Thyroid gland (tissue), 4 donors: Measurements from ENCODE around the gene RGL3.

Experiments used
- POLR2A ChIP-seq, 2 donors: fragments of 450-650 bp; IDR thresholded peaks; one replicate each; pipeline ENCODE4 v1.6.1; 2017; ENCODE audit warnings: antibody characterized with exemption in 2 of 2, mild to moderate bottlenecking in 2 of 2, moderate library complexity in 1 of 2
- TF ChIP-seq, protein P1 (sequence below), 6 experiments: fragments of 200-600 bp in 3 of 6; fragments of 450-650 bp in 3 of 6; sonication (generic) in 3 of 6; IDR thresholded peaks; one replicate each; pipeline ENCODE4 v1.5.1; 2016 to 2019; ENCODE audit warnings: antibody characterized with exemption in 6 of 6, mild to moderate bottlenecking in 2 of 6, inconsistent platforms in 1 of 6, moderate library complexity in 1 of 6

GRCh38 chr19:11434703-11435056 lies 15.6 kb upstream of the RGL3 start:
- TF ChIP-seq, protein P1, sequence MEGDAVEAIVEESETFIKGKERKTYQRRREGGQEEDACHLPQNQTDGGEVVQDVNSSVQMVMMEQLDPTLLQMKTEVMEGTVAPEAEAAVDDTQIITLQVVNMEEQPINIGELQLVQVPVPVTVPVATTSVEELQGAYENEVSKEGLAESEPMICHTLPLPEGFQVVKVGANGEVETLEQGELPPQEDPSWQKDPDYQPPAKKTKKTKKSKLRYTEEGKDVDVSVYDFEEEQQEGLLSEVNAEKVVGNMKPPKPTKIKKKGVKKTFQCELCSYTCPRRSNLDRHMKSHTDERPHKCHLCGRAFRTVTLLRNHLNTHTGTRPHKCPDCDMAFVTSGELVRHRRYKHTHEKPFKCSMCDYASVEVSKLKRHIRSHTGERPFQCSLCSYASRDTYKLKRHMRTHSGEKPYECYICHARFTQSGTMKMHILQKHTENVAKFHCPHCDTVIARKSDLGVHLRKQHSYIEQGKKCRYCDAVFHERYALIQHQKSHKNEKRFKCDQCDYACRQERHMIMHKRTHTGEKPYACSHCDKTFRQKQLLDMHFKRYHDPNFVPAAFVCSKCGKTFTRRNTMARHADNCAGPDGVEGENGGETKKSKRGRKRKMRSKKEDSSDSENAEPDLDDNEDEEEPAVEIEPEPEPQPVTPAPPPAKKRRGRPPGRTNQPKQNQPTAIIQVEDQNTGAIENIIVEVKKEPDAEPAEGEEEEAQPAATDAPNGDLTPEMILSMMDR (IDR thresholded peaks at IDR 0.05), result no peak
- no peak for TF ChIP-seq POLR2A (IDR thresholded peaks at IDR 0.05)
